Testis (tissue), 3 donors: ENCODE results near the gene RPL12. TPM values are rescaled to one million over a fixed set of nuclear protein-coding genes. Genes with fewer than 3 reads are reported as not detected.

Experiments used
- DNase-seq: peaks from one replicate; pipeline ENCODE4 v3.0.0-alpha.2; 2019
- H3K27ac ChIP-seq, 2 donors: fragments of 200-600 bp; sonication (generic); one replicate each; pipeline ENCODE4 v1.5.1; 2019
- H3K27me3 ChIP-seq: fragments of 200-600 bp; sonication (generic); one replicate; pipeline ENCODE4 v1.5.1; 2019
- H3K36me3 ChIP-seq: fragments of 200-600 bp; sonication (generic); one replicate; pipeline ENCODE4 v1.5.1; 2017; ENCODE audit warnings: low read depth; ENCODE audit errors: missing control alignments
- H3K4me1 ChIP-seq: fragments of 200-600 bp; sonication (generic); one replicate; pipeline ENCODE4 v1.5.1; 2019
- H3K4me3 ChIP-seq, 2 donors: fragments of 200-600 bp; sonication (generic); one replicate each; pipeline ENCODE4 v1.5.1; 2017 to 2019
- H3K9me3 ChIP-seq: fragments of 200-600 bp; sonication (generic); one replicate; pipeline ENCODE4 v1.5.1; 2017
- CTCF ChIP-seq, 3 experiments: fragments of 450-650 bp in 2 of 3; fragments of 200-600 bp in 1 of 3; sonication (generic) in 1 of 3; IDR thresholded peaks; one replicate each; pipeline ENCODE4 v1.5.1; 2016 to 2019; ENCODE audit warnings: antibody characterized with exemption in 3 of 3, mild to moderate bottlenecking in 2 of 3, moderate library complexity in 1 of 3
- POLR2A ChIP-seq: fragments of 450-650 bp; IDR thresholded peaks from one replicate; pipeline ENCODE4 v1.6.1; 2017; ENCODE audit warnings: antibody characterized with exemption, mild to moderate bottlenecking, moderate library complexity
- WGBS, 2 donors: methylation state at CpG; one replicate each; pipeline ENCODE4 v1.1.5; 2018; 5-methylcytosine and 5-hydroxymethylcytosine counted together
- intact Hi-C: fragments of 100-400 bp; cut with DNase I; formaldehyde crosslinking; loops from one replicate; pipeline ENCODE4 v1.15.1; 2023; ENCODE audit warnings: low total_unique reads
- polyA plus RNA-seq: library from polyadenylated mRNA; stranded (reverse); fragments of 350-450 nt; fragmentation: Illumina TruSeq; extraction: RNeasy Lipid Tissue Mini Kit (QIAGEN cat#74804); gene quantifications from one replicate; pipeline ENCODE4 v1.2.3, GENCODE V29; 2014; ENCODE audit warnings: low read depth, low replicate concordance; ENCODE audit not compliant: insufficient read depth
- total RNA-seq, 2 donors: library from RNA; depleted of rRNA; stranded (reverse); fragments of >200 nt; gene quantifications; one replicate each; pipeline ENCODE4 v1.2.3, GENCODE V29; 2016

RPL12 gene
- total and polyA plus RNA-seq, 3 donors from 2014 or later, result 499 to 1,237 (median 950) TPM

- DNase-seq, result peak; percentile 20
- TF ChIP-seq CTCF (IDR thresholded peaks at IDR 0.05), result no peak
- TF ChIP-seq POLR2A, result no peak
- intact Hi-C loops, result no loop called here
- no peaks in the 10 kb centered on the region for H3K9me3 ChIP-seq
- H3K27ac ChIP-seq, result peak overlapping the region; percentile 92 to 96
- 2 to 3% methylated on average over 14 of the region's 14 CpGs for WGBS, 2 donors
- peak overlapping the region; percentile 96 to 97 for H3K4me3 ChIP-seq
- H3K27me3 ChIP-seq, result no peaks in the 10 kb centered on the region
- H3K36me3 ChIP-seq, result no peaks in the 10 kb centered on the region
- H3K4me1 ChIP-seq, result peaks cover 20% of the 10 kb centered on the region
These were observed 904 bp downstream of the RPL12 start for GRCh38 chr9:127450243-127450760.

- intact Hi-C loops, result no loop called here
- peaks cover 20% of the 10 kb centered on the region for H3K4me1 ChIP-seq
- peak overlapping the region; percentile 92 to 96 for H3K27ac ChIP-seq
- no peaks in the 10 kb centered on the region for H3K27me3 ChIP-seq
- WGBS, 2 donors, result 65 to 72% methylated on average over 5 of the region's 5 CpGs
- no peak for DNase-seq
- peak overlapping the region in 1 of 2 donors; percentile 96 for H3K4me3 ChIP-seq
- TF ChIP-seq POLR2A, result no peak
- H3K36me3 ChIP-seq, result no peaks in the 10 kb centered on the region
- no peaks in the 10 kb centered on the region for H3K9me3 ChIP-seq
These were observed 1.8 kb downstream of the RPL12 start for GRCh38 chr9:127449332-127449966.

GRCh38 chr9:127448112-127448805 is 2.9 kb downstream of the RPL12 start:
- Histone ChIP-seq H3K9me3 (no peaks in the 10 kb centered on the region), H3K27ac (no peak overlapping the region), H3K4me3 (no peak overlapping the region), H3K4me1 (peaks cover 20% of the 10 kb centered on the region), H3K27me3 (no peaks in the 10 kb centered on the region), H3K36me3 (no peaks in the 10 kb centered on the region)
- WGBS, 2 donors, result 87% methylated on average over 8 of the region's 8 CpGs
- DNase-seq, result no peak
- intact Hi-C loops, result no loop called here
- no peak for TF ChIP-seq CTCF (IDR thresholded peaks at IDR 0.05)
- TF ChIP-seq POLR2A, result no peak

GRCh38 chr9:127447416-127448111 is 3.6 kb downstream of the RPL12 start:
- WGBS, 2 donors, result 73 to 80% methylated on average over 7 of the region's 7 CpGs
- H3K9me3 ChIP-seq, result no peaks in the 10 kb centered on the region
- no peak overlapping the region for H3K27ac ChIP-seq
- no peaks in the 10 kb centered on the region for H3K36me3 ChIP-seq
- no peak for DNase-seq
- no peak overlapping the region for H3K4me3 ChIP-seq
- TF ChIP-seq CTCF (IDR thresholded peaks at IDR 0.05) (no peak), POLR2A (no peak)
- H3K27me3 ChIP-seq, result no peaks in the 10 kb centered on the region
- intact Hi-C loops, result no loop called here
- H3K4me1 ChIP-seq, result peaks cover 20% of the 10 kb centered on the region
